SW480 (cell line): ENCODE measurements around the gene SLC2A6.

Experiments used
- DNase-seq: peaks from one replicate; pipeline ENCODE4 v3.0.0-alpha.2; 2016; ENCODE audit warnings: low spot score

SLC2A6 gene

DNA sequence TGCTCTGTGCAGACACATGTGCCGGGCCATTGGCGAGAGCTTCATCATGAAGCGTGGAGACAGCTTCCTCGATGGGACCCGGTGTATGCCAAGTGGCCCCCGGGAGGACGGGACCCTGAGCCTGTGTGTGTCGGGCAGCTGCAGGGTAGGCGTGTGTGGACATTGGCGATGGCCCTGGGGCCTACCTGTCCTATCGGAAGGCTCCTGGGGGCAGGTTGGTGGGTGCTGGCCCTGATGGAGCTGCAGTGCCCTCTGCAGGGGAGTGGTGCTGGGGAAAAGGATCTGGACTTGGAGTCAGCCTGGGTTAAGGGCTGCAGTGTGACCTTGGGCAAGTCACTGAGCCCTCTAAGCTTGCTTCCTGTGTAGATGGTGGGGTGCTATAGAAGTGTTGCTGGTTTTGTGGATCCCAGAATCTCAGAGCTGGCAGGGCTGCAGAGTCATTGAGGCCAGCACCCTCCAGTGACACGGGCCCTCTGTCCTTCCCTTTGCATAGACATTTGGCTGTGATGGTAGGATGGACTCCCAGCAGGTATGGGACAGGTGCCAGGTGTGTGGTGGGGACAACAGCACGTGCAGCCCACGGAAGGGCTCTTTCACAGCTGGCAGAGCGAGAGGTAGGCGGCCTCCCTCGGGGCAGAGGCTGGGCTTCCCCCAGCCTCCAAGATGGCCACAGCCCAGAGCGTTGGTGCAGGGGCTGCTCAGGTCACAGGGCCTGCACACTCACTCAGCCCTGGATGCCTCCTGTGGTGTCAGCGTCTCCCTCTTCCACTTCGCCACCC lies 41.0 kb downstream of the SLC2A6 start:
- no peak for DNase-seq

DNA sequence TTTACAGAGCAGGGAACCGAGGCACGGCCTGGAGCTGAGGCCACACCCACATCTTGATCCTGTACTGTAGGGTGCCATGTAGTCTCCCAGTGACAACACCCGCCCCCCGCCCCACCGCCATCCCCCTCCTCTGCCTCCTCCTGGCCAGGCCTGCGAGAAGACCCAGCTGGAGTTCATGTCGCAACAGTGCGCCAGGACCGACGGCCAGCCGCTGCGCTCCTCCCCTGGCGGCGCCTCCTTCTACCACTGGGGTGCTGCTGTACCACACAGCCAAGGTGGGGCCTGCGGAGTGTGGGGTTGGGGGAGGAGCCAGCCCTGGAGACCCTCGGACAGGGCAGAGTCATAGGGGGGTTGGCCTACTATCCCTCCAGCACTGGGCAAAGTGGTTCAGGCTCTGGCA lies 42.2 kb downstream of the SLC2A6 start:
- DNase-seq: no peak

DNA sequence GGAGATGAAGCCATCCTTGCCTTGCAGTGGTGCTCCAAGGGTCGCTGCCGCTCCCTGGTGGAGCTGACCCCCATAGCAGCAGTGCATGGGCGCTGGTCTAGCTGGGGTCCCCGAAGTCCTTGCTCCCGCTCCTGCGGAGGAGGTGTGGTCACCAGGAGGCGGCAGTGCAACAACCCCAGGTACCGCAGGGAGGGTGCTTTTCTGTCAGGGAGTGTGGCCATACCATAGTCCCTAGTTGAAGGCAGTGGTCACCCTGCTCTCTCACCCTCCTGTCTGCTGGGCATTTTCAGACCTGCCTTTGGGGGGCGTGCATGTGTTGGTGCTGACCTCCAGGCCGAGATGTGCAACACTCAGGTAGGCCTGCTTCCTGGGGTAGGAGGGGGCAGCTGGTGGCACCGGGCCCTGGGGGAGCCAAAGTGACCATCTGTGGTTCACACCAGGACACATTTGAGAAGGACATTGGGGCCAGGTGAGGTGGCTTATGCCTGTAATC lies 45.5 kb downstream of the SLC2A6 start:
- DNase-seq: no peak

DNA sequence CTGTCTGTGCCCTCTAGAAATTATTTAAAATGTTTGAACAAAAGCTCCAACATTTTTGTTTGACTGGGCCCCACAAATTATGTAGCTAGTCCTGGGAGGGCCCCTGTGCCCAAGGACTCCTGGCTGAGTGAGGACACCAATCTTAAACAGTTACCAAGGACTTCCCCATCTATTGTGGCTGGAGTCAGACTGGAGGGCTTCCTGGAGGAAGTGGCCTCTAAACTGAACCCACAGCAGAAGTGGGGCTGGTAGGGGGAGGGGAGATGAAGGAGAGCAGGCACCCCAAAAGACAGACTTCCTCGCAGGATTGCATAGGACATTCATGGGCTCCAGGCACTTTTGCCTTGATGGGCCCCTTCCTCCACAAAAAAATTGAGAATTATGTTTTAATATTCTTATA lies 48.7 kb downstream of the SLC2A6 start:
- DNase-seq: no peak

DNA sequence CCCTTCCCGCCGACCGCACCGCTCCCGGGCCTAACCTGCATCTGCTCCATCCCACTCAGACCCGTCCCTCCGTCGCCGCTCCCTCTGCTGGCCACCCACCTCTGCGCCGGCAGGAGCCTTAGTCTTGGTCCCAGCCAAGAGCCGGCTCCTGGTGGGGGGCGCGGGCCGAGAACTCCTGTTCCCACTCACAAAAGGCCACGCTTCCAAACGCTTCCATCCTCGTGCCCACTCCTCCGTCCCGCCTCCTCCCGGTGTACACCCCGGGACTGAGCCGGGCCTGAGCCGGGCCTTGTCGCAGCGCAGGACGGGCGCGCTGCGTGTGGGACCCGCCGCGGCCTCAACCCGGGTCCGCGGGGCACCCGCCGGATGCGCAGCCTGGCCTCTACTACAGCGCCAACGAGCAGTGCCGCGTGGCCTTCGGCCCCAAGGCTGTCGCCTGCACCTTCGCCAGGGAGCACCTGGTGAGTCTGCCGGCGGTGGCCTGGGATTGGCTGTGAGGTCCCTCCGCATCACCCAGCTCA lies 49.2 kb downstream of the SLC2A6 start:
- no peak for DNase-seq

DNA sequence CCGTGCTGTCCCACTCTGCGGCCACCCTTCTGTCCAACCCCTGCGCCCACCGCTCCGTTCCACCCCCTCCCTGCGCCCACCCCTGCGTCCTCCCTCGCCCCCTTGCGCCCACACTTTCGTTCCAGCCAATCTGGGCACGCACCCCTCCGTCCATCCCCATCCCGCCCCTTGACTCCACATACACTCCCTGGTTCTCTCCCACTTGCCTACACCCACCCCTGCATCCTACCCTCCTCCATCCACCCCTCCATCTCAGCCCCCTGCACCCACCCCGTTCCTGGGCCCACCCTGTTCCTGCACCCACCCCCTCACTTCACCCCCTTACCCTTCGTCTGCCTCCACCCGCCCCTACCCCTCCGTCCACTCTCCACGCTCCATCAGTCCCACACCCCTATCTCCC lies 49.7 kb downstream of the SLC2A6 start:
- DNase-seq: no peak

DNA sequence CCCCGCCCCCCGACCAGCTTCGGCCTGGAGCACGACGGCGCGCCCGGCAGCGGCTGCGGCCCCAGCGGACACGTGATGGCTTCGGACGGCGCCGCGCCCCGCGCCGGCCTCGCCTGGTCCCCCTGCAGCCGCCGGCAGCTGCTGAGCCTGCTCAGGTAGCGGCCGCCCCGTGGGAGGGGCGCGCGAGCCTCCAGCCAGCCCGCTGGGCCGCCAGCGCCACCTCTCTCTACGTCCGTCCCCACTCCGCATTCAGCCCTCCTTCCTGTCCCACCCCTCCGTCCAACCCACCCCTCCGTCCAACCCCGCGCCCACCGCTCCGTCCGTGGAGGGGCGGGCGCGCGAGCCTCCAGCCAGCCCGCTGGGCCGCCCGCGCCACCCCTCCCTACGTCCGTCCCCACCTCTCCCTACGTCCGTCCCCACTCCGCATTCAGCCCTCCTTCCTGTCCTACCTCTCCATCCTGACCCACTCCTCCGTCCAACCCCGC lies 50.2 kb downstream of the SLC2A6 start:
- peak; percentile 52 for DNase-seq

DNA sequence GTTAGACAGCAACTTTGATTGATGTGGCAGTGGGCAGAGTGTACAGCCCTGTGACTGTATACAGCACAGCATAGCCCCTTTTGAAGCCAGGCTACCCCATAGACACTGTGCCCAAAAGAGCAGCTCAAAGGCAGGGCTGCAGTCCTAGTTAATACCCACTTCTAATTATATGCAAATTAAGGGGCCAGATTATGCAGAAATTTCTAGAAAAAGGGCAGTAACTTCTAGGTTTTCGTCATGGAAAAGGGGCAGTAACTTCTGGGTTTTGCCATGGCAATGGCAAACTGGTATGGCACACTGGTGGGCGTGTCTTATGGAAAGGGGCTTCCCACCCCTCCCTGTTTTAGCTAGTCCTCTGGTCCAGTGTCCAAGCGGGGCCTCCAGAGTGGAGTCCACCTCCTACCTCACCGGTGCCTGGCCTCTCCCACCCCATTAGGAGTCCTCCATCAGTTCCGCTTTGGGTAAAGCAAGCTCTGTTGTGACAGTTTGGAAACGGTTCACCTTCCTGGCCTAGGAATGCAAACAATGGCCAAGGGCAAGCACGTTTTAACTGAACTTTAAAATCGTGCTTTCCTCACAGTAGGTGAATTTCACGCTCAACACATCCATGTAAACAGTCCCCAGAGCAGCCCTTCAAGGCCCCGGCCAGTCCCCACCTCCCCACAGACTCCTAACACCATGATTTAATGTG lies 51.1 kb downstream of the SLC2A6 start:
- DNase-seq: no peak

DNA sequence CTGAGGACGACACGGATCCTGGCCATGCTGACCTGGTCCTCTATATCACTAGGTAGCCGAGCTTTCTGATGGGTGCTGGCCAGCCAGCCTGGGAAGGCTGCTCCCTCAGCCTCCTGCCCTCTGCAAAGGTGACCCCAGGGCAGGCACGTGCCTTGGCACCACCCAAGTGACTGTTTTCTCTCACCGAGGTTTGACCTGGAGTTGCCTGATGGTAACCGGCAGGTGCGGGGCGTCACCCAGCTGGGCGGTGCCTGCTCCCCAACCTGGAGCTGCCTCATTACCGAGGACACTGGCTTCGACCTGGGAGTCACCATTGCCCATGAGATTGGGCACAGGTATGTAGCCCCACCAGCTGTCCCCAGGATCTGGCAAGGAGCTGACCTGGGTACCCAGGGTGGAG lies 52.9 kb downstream of the SLC2A6 start:
- DNase-seq: no peak

DNA sequence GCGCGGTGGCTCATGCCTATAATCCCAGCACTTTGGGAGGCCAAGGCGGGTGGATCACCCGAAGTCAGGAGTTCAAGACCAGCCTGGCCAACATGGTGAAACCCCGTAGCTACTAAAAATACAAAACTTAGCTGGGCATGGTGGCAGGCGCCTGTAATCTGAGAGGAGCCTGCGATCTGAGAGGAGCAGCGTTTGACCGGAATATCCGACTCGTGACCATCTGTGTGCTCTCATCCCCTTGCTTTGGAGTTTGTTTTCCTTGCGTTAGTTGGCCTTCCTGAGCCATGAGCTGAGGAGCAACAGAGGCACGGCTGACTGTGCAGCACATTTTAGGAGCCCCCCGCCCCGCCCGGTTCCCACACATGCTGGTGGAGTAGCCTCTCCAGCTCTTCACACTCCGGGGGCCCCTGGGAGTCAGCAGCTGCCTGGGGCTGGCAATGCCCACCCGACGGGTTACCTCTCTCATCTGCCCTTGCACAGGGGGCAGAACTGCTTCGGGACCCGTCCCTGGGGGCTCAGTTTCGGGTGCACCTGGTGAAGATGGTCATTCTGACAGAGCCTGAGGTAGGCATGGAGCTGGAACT lies 53.8 kb downstream of the SLC2A6 start:
- DNase-seq: no peak

DNA sequence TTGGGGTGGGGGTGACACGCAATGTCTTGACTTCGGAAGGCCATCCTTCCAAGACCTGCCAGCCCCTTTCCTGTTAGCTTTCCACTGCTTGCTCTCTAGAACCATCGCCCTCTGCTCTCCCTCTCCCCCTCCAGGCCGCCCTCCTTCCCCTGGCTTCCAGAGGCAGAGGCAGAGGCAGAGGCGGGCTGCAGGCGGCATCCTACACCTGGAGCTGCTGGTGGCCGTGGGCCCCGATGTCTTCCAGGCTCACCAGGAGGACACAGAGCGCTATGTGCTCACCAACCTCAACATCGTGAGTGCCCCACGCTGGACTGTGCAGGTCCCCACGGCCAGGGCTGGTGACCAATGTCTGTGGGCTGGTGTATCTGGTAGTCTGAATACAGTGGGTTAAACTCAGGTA lies 54.7 kb downstream of the SLC2A6 start:
- DNase-seq: no peak

DNA sequence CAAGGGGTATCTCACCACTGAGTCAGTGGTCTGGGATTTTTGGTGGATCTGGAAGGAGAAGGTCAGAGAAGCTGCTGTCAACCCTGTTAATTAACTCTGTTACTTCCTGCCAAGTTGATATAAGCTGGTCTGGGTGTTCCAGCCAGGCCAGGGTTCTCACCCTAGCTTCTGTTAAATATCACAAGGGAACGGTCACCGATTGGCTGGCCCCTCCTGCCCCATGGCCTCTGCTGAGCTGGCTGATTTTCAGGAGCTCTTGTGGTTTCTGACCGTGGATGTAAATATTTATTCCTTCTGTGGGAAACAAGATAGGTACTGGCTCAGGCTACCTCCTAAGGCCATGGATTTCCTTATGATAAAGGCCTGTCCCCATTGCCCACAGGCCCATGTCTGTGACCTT lies 55.7 kb downstream of the SLC2A6 start:
- no peak for DNase-seq

DNA sequence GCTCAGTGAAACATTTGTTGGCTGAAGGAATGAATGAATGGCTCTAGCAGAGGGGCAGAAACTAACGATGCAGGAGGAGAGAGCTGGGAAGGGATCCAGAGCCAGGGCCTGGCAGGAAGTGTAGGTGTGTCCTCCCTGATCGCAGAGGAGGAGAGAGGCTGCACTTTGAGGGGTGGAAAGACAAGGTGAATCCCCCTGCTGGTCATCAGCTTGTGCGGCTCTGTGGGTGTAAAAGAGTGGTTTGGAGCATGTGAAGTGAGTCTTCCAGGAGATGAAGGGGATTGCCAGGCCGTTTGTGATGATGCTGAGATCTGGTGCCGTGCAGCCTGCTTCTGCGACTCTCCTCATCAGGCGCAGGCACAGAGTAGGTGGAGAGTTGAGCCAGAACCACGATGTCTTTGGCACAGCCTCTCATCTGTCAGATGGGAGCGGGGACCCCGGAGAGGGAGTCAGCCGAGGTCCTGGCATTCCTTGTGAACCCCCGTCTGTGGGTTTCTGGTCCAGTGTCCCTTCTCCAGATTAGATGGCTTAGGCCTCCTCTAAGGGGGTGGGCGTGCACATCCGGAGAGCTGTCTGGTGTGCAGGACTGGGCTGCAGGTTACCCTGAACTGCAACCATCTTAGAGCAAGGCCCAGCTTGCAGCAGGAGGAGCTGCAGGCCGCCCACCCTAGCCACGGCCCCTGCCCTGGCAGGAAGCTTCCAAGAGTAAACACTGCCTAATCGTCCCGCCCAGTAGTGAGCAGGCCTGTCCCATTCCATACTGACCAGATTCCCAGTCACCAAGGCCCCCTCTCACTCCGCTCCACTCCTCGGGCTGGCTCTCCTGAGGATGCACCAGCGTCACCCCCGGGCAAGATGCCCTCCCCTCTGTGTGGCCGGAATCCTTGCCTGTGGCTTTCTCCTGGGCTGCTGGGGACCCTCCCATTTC lies 57.0 kb downstream of the SLC2A6 start, which contains the start of gene ADAMTS13:
ADAMTS13 (plus strand) TSS at position 753 of the 928 bp plus-strand sequence; CDS start at position 830, 77 bp downstream.
- peak; percentile 36 for DNase-seq
